CD1c-positive myeloid dendritic cell (primary cell): ENCODE data around the gene ZNF511.

Experiments used
- DNase-seq: peaks from one replicate; pipeline ENCODE4 v3.0.0-alpha.2; 2016; ENCODE audit errors: extremely low spot score

ZNF511 gene

GRCh38 chr10:133292919-133293809 is 15.6 kb upstream of the ZNF511 start:
- DNase-seq: peak; percentile 89

GRCh38 chr10:133293810-133294119 is 14.9 kb upstream of the ZNF511 start:
- DNase-seq: no peak

DNA sequence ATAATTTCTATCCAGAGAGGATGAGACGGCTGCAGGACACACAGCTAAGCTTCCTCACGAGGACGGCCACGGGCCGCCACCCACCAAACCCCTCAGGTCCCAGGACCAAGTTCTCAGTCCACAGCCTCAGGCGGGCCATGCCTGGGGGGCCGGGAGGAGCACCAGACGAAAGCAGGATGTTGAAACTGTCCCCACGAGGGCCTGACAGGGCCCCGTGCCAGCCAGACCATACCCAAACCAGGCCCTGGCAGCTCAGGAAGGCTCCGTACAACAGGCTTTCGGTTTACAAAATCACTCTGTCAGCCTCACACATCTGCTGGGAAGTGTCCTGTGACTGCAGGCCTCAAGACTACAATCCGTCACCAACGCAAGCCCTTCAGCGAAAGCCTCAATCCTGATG is 14.5 kb upstream of the ZNF511 start:
- peak; percentile 82 for DNase-seq

GRCh38 chr10:133295426-133296320 is 13.0 kb upstream of the ZNF511 start:
- peak; percentile 21 for DNase-seq

- no peak for DNase-seq
Observed at GRCh38 chr10:133297504-133297903, 11.2 kb upstream of the ZNF511 start.

- no peak for DNase-seq
Observed at GRCh38 chr10:133298466-133298865, 10.2 kb upstream of the ZNF511 start.

DNA sequence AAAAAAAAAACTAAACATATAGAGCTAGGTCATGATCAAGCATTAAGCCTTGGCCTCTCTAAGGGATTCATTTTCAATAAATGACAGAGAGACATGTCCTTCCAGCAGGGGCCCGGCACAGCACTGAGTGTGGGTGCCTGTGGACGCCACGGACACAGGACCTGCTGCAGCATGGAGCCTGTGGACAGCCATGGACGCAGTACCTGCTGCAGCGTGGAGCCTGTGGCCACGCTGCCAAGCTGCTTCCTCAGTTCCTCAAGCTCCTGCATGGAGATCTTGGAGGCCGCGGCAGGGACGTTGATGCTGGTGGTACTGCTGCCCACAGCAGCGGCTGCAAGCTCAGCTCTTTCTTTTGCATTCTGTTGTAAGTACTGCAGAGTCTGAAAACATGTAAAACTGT is 9.5 kb upstream of the ZNF511 start:
- no peak for DNase-seq

DNA sequence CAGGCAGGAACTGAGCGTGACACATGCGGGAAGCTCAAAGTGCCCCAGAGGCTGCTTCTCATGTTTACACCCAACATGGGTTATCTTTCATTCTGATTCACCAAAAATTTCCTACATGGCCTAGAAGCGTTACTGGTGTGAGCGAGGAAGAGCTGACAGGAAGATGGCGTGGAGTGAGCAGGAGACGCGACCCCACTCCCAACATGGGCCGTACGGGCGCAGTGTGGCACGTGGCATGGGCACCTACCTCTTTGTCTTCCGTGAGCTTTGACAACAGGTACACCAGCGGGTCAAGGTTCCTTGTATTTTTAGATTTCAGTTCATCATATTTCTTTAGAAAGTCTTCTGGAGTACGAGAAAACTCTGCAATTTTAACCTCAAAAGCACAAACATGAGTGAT is 9.0 kb upstream of the ZNF511 start:
- no peak for DNase-seq

DNA sequence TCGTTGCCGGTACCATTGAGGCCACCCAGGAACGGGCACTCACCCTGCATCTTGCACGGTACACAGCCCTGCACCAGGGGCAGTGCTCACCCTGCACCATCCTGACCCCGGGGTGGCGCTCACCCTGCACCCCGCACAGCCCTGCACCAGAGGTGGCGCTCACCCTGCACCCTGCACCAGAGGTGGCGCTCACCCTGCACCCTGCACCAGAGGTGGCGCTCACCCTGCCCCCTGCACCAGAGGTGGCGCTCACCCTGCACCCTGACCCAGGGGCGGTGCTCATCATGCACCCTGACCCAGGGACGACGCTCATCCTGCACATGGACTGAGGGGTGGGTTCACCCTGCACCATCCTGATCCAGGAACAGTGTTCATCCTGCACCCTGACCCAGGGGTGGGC is 6.5 kb upstream of the ZNF511 start:
- no peak for DNase-seq

DNA sequence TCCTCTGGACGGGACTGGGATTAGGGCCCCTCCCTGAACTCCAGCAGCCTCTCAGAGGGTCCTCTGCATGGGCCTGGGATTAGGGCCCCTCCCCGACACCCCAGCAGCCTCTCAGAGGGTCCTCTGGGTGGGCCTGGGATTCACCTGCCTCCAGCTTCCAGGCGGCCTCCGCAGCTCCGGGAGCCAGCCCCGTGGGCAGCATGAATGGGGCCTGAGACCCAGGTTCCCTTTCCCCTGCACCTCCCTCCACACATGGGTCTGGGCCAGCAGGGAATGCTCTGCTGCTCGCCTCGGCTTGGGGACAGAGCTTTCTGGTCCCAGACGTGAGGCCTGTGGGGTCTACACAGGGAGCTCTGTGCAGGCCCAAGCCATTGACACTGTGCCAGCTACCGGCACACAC is 5.5 kb upstream of the ZNF511 start:
- no peak for DNase-seq

DNA sequence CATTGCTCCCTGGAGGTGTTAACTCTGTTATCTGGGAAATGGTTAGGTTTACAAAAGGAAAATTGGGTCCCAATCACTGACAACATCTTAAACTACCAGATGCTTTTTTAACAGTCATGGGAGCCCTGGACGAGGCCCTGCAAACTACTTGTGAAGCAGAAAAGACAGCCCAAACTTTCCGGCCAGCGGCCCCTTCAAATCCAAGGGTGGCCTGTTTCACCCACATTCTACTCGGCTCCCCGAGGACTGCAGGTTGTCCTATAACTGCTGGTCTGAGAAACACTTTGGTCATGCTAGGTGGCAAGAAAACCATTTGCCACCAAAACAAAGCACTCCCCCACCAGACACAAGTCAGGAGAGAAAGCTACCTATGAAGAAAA is 2.6 kb upstream of the ZNF511 start:
- no peak for DNase-seq

DNA sequence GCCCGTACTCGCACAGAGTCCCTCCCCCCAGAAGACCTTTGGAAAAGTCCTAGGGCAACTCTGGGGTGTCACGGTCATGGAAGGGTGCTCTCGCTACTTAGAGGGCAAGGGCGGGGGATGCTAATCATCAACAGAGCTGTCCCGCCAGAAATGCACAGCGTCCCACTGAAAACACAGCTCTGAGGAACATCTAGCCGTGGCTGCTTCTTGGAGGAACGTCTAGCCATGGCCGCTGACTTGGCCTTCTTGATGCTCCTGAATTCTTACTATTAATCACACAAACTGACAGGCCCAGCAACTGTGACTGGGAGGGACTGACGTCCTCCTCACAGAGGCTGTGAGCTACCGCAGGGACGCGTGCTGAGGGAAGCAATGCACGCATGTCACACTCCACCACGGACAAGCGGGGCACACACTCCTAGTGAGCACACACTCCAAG is 1.8 kb upstream of the ZNF511 start:
- no peak for DNase-seq

GRCh38 chr10:133307776-133308420 is 816 bp upstream of the ZNF511 start:
- peak; percentile 74 for DNase-seq

DNA sequence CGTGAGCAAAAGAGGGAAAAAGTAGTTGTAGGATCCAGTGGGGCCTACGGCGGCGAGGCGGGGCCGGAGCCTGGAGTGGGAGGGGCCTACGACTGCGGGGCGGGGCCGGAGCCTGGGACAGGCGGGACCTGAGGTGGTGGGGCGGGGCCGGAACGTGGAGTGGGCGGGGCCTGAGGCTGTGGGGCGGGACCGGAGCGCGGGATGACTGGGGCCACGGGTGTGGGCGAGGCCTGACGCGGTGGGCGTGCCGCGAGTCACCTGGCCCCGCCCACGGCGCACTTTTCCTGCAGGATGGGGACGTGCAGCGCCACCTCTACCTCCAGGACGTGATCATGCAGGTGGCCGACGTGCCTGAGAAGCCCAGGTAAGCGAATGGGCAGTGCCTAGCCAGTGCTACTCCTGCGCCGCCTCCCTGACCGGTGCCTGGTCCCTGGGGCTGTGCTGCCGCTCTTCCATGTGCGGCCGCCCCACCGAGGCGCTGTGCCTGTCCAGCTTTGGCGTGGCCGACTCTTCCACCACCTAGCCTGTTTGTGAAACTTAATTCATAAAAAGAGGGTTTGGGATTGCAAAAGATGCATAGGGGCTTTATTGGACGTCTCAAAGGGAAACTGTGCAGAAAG is 496 bp downstream of the ZNF511 start:
- peak; percentile 94 for DNase-seq

- DNase-seq: no peak
Observed at GRCh38 chr10:133309720-133310398, 1.1 kb downstream of the ZNF511 start.

DNA sequence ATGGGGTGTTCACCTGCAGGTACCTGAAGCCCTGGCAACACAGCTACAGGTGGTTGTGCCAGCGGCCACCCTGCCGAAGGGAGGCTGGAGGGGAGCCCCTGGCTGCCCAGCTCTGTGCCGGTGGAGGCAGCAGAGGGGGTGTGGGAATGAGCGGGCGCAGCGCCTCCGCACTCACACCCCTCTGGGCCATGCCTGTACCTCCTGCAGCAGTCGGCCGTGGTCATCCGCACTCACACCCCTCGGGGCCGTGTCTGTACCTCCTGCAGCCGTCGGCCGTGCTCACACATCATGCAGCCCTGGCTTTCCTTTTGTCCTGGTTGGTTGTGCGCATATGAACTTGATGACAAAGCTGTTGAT is 1.7 kb downstream of the ZNF511 start:
- DNase-seq: no peak

GRCh38 chr10:133310789-133311188 is 2.1 kb downstream of the ZNF511 start:
- no peak for DNase-seq

DNA sequence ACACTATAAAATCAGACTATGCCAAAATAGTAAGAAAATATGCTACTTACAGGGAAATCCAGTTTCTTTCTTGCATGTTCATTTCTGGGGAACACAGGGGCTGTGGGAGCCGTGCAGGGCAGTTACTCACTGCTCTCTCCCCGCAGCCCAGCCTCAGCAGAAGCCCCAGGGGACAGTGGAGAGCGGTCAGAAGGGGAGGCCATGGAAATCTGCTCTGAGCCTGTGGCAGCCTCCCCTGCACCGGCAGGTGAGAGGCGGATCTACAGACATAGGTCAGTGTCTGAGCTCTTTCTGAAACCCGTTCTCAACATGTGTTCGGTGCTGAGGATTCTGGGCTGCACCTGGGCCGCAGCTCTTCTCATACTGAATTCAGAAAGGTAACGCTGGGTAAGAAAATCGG is 2.9 kb downstream of the ZNF511 start:
- DNase-seq: no peak

GRCh38 chr10:133312016-133312768 is 3.5 kb downstream of the ZNF511 start:
- DNase-seq: no peak

- DNase-seq: no peak
Observed at GRCh38 chr10:133312769-133313145, 4.0 kb downstream of the ZNF511 start.

DNA sequence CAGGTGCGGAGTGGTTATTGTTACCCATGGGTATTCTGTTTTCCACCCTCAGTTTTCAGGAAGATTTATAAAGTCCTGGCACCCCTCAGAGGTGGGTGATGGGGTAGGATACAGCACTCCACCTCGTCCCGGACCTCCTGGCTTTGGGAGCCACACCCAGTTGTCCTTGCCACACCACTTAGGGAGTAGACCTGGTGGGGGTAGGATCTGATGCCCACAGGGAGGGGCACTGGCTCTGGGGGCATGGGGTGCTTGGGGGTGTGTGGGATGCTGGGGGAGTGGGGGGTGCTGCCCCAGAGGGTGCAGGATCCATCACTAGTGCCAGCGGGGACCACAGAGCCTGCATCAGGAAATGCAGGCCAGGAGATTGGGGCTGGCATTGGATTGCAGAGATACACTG is 4.5 kb downstream of the ZNF511 start:
- DNase-seq: no peak
